Measurements from ENCODE around the gene HAUS2.
A peak's percentile ranks its signal among the peaks of the same experiment; 100 is the strongest.
"Not testable (repeated sequence)": the region's sequence is repeated elsewhere in the genome, so short reads cannot be mapped to it uniquely, and the experiment has no call there.

HAUS2 gene

DNA sequence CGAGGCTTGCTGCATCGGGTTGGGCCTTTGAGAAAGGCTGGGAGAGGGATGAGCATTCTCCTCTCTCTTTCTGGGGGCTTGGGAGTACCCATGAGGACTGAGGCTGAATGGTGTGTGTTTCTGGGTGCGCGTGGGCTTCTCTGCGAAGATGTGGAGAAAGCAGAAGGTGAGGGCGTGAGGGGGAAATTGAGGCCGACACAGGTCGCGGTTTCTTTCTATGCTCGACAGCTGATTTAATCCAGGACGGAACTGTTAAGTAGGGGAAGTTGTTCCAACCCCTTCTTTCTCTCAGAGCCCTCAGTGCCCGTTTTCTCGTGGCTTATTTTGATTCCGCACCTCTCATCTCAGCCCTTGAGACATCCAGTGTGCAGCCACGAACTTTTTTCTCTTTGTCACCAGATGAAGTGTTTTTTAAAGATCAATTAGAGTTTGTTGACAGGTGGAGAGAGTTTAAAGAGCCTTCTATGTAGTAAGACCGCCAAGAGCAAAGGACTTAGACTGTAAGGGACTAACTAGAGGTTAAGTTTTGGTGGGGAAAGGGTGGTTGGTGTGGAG lies 27.5 kb downstream of the HAUS2 start:
- no peak for DNase-seq

DNA sequence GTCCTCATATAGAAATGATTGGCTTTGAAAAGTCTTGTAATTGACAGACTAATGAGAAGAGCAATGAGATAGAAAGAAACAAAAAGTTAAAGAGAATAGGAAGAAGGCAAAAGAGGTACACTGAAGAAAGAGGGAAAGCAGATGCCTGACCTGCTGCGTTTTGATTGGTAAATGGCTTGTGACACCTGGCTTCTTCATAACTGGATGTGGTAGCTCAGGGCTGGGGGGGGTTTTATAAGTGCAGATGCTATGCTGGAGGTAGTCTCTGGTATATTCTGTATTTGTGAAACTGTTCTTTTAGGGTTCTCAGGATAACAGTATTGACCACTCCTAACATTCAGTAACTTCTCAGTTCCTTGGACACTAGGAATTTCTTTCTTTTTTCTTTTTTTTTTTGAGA lies 28.1 kb downstream of the HAUS2 start:
- no peak for DNase-seq

DNA sequence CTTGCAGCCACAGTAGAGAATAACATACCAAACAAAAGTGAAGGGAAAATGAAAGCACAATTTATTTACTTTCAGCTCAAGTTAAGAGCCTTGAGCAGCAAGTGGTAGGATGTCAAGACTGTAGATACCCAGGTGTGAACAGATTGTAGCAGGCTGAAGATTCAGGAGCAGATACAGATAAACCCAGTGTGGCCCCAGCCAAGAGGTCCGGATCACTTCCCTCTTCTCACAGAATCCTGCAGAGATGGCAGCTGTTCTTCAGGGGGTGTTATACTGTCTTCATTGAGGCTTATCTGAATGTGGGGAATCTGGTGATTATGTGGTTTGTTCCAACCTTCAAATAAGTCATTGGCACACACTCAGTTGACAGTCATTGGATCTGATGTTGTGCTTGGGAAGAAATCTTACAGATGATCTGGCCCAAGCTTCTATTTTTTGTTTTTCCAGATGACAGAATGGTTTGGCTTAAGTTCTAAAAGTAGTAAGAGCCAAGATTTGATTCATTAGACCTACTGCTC lies 28.9 kb downstream of the HAUS2 start:
- peak in 1 of 14 donors; percentile 1 for DNase-seq

DNA sequence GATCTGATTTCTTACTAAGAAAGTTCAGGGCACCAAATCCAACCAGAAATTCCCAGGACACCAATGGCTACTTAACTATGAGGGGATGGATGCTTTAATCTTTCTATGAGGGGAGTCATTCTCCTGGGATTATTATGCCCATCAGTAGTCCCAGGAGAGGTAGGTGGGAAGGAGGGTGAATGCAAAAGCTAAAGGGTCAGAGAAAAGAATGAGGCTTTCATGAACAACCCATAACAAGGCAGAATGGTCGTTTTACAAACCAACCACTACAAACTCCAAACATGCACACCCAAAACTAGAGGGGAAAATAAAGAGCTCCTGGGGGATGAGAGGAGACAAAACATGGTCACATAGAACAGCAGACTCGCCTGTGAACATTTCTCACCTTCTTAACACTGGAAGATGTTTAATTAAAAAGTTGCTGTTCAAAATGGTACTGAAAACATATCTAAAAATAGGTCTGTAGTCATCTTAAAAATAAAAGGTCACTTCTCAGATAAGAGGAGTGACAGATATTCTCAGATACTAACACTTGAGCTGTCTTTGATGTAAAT lies 30.4 kb downstream of the HAUS2 start:
- no peak for DNase-seq

DNA sequence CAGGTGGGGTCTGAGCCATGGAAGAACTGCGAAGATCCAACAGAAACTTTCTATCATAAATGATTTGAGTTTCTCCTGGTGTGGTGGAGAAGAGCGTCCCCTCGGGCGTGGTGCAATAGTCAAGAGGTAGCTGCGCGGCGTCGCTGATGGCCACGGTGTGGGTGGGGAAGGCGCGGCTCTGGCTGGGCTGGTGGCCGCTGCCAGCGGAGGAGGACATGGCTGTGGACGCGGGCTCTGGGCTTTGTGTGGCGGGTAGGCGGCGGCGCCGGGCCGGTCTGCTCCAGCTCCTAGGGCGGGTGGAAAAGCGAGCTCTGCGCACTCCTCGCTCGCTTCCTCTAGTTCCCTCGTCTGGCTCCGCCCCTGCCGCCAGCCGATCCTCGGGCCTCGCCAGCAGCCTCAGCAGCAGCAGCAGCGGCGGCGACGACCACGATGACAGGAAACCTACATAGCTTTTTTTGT lies 32.7 kb downstream of the HAUS2 start:
- peak in 13 of 14 donors; percentile 13 to 79 (median 72) for DNase-seq

DNA sequence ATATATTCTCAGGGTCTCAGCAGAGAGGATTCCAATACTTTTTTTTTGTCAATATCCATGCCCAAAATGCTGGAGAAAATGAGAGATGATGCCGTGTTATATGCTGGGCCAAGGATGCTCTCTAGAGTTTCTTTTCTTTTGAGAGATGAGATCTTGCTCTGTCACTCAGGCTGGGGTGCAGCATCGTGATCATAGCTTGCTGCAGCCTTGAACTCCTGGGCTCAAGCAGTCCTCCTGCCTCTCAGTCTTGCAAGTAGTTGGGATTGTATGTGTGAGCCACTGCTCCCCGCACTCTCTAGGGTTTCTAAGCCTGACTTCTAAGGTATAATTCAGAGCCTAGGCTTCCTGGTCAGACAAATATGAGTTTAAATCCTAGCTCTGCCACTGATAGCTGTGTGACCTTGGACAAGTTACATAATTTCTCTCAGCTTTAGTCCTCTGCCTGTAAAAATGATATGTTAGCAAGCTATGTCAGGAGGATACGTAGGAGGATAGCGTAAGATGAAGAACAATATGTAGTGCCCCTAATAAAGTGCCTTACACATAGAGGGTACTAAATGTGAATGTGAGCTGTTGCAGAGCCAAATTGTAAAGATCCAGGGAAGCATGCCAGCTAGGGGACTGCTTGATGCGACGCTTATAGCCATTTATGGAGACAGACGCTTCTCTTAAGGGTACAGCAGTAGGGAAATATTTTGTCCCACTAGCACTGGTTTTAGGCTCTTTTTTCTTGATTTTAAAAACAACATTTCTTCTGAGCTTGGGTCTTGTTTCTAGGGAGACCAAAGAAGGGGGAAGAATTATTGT lies 34.1 kb downstream of the HAUS2 start:
- peak in 3 of 14 donors; percentile 0 to 40 (median 8) for DNase-seq

DNA sequence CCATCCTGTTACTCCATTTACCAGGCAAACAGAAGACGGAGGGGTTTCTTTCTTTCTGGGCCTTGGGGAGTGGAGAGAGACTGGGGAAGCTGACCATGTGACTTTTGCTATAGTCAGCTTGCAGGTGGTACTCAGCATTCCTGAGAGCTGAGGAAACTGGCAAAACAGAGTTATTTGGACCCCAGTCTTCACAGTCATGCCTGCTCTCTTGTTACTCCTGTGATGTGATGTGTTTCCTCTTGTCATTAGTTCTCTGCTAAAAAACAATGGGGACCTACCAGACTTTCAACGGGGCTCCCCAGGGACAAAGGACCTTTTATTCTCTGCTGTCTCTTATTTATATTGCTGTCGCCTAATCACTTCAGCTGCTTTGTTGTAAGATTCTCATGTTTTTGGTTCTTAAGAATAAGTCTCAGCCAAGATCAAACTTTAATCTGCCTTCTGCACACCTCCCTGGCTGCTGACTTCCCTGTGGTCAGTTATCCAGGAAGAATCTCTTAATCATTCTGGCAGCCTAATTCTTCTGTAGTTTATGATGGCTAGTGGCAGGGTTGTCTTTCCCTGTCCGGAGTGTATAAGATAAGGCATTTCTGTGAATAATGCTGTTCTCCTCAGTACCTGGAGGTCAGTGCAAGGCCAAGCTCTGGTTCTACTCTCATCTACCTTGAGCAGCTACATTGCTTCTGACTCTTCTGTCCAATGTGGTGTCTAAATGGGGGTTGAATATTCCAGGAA lies 35.6 kb downstream of the HAUS2 start:
- peak in 8 of 14 donors; percentile 1 to 51 (median 24) for DNase-seq

DNA sequence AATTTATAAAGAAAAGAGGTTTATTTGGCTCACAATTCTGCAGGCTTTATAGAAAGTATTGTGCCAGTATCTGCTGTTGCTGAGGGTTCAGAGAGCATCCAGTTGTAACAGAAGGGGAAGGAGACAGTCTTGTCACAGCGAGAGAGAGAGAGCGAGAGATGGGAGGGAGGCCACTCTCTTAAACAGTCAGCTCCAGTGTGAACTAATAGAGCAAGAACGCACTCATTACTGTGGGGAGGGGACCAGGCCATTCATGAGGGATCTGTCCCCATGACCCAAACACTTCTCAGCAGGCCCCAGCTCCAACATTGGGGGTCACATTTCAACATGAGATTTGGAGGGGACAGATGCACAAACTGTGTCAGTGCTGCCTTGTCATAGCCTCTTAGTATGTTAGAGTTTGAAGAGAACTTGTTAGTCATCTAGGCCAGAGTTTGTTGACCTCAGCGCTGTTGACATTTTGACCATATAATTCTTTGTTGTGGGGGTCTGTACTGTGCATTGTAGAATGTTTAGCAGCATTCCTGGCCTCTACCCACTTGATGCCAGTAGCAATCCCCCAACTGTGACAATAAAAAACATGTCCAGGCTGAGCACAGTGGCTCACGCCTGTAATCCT lies 42.1 kb downstream of the HAUS2 start:
- no peak for DNase-seq

DNA sequence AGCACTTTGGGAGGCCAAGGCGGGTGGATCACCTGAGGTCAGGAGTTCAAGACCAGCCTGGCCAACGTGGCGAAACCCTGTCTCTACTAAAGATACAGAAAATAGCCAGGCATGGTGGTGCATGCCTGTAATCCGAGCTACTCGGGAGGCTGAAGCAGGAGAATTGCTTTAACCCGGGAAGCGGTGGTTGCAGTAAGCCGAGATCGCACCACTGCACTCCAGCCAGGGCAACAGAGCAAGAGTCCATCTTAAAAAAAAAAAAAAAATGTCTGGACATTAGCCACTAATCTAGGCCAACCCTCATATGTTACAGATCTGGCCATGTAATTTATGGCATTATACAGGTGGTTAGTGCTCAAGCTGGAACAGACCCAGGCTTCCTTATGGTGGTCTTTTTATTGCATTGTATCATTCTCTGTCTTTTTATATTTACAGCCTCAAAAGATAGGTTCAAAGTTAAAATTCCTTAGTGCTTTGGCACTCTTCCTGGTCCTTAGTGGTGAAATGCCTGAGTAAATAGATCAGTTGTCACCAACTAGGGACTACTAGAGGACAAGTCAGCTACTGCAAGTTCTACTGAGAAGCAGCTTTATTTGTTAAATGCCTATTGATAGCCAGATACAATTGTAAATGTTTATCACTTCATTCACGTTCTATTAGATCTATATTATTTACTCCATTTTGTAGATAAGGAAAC lies 42.7 kb downstream of the HAUS2 start:
- no peak for DNase-seq

DNA sequence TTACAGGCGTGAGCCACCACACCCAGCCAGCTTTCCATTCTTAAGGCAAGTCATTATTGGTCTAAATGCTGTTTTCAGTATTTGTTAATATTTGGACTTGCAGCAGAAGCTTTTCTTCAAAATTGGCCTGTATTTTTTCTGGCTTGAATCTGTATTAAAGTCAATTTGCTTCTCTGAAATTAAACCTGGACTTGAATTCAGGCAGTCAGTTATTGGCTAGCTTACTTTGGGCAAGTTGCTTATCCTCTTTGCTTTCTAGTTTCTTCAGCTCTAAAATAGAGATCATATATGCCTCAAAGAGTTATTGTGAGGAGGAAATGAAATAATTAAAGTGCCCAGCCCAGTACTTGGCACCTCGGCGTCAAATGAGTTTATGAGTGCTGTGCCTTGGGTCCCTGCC lies 44.1 kb downstream of the HAUS2 start:
- DNase-seq = no peak

DNA sequence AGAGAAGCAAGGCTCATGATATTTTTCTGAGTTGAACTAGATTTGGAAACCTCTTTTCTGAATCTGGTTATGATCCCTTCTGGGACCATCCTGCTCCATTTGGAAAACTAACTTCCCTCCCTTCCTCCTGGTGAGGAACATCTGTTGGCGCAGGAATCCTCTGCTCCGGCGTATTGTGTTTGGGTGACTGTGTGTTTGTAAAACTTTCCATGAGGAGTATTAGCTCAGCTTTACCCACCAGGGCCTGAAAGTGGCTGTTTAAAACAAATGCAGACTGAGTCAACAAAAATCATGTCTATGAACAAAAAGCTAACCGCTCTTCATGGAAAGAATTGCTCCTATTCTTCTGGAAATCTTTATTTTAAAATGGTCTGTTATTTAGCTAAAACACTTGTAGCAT lies 44.5 kb downstream of the HAUS2 start:
- no peak for DNase-seq

DNA sequence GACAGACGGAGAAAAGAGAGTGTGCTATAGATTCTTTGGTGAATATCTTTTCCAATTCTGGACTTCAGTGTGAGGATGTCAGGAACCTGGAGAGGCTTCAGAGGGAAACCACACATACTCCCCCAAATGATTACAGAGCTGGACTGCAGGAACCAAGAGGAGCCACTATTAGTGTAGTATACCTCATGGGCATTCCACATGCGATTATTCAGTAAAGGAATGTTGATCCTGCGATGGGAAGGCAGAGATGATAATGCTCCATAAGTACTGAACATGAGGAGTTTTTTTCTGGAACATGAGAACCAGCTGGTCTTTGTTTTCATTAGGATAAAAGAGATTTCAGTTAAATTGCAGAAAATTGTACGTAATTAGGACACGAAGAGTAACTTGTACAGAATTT lies 45.5 kb downstream of the HAUS2 start:
- no peak for DNase-seq

DNA sequence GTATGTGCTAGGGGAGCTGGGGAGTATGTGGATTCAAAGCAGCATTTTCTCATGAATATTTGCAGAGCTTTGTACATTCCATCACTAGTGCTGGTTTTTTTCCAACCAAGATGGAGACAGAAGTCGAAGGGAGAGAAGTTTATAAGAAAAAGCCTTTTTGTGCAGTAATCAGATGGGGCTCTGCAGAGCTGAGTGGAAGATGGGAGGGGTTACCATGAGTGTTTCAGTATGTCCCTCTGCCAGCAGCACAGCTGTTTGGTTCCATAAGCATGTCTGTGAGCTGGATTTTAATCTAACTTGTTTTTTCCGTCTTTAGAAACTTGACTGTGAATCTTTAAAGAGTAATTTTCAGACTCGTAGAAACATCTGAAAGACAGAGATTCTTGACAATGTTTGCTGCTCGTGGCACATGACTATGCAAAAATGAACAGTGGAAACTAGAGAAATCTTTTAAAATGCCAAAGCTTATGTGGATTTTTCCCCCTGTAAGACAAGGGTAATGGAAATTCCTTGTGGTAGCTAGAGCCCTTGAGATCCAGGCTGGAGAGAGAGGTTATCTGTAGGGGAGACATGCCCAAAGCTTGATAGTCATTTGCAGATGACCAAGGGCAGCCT lies 47.1 kb downstream of the HAUS2 start:
- DNase-seq = no peak

DNA sequence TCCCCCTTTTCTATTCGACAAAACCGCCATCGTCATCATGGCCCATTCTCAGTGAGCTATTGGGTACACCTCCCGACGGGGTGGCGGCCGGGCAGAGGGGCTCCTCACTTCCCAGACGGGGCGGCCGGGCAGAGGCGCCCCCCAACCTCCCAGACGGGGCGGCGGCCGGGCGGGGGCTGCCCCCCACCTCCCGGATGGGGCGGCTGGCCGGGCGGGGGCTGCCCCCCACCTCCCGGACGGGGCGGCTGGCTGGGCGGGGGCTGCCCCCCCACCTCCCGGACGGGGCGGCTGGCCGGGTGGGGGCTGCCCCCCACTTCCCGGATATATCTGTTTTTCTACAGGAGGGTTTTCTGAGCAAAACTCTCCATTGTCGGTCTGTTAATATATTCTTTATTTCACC lies 52.7 kb downstream of the HAUS2 start:
- DNase-seq = not testable (repeated sequence)

DNA sequence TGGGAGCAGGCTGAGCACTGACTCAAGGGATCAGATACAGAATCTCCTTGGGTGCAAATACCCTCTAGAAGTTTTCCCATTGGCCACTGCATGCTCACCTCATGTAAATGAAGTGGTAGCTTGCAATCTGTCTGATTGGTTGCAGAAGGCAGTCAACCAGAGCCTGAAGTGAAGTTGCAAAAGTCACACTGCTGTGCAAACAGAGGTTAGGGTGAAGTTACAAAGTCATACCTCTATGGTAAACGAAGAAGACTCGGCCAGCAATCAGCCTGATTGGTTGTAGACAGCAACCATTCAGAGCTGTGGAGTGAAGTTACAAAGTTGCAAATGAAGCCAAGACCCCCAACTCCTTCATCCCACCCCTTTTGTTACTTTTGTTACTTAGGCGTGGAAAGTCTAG lies 53.9 kb downstream of the HAUS2 start:
- no peak for DNase-seq

DNA sequence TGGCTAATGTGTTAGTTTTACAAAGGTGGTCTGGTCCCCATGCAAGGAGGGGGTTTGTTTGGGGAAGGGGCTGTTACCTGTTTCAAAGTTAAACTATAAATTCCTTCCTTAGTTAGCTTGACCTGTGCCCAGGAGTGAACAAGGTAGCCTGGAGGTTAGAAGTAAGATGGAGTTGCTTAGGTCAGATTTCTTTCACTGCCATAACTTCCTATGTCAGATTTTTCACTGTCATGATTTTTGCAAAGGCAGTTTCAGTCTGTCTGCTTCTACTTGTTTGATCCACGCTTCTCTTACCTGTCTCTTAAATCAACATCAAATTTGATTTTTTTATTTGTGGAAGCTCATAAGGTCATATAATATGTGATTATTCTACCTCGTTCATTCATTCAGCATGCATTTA lies 55.3 kb downstream of the HAUS2 start:
- no peak for DNase-seq

DNA sequence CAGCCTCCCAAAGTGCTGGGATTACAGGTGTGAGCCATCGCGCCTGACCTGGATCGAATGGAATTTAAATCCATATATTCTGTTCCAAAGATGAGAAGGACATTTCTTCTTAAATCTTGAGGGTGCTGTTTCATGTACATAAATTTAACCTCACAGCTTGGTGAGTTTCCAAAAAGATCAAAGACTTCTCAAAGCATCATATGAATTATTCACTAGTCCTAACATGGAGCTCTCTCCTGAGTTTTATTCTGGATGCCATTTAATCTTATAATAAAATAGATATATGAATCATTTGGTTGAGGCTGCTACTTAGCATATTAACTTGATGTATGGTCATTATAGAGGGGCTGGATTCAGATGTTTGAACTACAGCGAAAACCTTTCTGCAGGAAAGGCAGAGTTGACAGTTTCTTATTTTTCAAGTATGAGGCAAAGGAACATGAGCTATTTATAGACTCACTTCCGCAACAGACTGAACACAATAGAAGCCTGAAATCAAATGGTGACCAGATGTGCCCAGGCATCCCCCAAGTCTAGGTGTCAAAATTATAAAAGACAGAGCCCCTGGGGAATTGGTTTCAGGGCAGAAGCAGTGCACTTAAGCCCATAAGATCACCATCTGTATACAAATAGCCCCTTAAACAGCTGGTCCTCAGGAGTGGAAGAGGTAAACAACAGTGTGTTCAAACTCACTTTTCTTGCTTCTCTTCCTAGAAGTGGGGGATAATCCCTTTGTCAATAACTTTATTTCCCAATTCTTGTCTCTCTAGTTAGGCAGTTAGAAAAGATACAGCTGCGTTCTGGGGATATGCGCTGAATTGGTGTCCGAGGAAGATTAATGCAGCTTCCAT lies 56.5 kb downstream of the HAUS2 start:
- DNase-seq = no peak

DNA sequence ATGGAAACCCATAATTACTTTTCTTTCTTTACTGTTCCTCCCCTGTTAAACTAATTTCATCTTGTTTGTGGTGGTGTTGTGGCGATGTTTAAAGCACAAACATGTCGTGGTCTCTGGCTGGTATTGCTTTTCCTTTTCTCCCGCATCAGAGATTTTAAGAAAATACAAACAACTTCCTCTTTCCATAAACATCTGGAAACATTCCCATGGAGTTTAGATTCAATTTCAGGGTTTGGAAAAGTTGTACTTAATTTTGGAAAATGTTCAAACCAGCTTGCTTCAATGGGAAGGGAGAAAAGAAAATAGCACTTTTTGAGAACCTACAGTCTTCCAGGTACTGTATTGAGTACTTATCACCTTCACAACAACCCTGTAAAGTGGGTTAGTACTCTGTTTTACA lies 57.2 kb downstream of the HAUS2 start:
- DNase-seq = no peak

DNA sequence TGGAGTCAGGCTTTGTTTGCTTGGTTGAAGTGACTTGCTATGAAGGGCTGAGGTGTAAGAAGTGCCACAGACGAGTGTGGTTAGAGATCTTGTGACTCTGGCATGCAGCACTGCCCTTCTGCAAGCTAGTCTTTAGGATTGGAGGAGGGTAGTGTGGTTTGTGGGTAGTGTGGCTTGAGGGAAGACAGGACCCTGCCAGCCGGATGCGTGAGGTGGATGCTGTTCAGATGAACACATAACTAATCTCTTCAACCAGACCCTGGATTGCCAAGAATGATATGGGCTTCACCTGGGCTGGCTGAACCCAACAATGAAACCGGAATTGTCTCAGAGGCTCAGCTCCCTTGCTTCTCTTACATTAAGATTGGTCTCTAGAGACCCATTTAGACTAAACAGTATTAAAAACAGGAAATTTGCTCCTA lies 59.5 kb downstream of the HAUS2 start:
- DNase-seq = peak in 1 of 14 donors; percentile 5

DNA sequence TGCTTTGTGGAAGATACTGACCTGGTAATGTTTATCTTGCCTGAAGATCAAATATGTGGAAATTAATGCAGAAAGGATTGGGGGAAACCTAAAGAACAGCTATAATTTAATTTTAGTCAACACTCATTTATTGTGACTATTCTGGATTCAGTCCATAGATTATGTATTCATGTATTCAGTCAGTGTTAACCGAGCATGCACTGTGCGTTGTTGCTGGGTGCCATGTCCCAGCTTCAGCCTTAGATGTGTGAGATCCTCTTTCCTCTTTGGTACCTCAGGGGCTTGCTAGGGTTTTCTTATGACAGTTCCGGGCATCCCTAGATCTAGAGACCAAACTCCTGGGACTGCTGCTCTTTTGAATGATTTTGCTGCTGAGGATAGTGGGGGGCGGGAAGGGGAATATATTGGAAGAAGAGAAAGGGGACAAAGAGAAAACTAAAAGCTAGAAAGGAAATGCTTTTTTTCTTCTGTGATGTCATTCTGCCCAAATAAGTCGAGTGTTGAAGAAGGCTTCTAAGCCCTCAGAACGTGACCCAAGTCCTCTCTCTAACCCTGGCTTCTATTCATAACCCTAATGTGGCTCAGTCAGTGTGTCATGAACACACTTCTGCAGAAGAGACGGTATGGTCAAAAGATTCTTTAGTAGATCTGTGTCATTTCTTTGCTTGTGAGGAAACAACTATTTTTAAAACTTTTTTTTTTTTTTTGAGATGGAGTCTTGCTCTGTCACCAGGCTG lies 60.3 kb downstream of the HAUS2 start:
- no peak for DNase-seq
